Measurements from ENCODE around the gene LRFN5. TPM values are rescaled to one million over a fixed set of nuclear protein-coding genes. Genes with fewer than 3 reads are reported as not detected.

LRFN5 gene
- polyA plus RNA-seq, 1 of the 3 experiments (the other 2 are of a cell fraction) = not detected

GRCh38 chr14:41783403-41783802 is 176.7 kb downstream of the LRFN5 start (continued):
- TF ChIP-seq ZBTB33 (IDR thresholded peaks at IDR 0.05; ENCODE audit: borderline replicate concordance, low read depth) (no peak), GATA2 (CRISPR knock-in tag; IDR thresholded peaks at IDR 0.05) (no peak)

GRCh38 chr14:41785696-41786095 is 179.0 kb downstream of the LRFN5 start:
- H3K9ac ChIP-seq = no peak overlapping the region
- H3K79me2 ChIP-seq (ENCODE audit: insufficient read depth) = no peaks in the 10 kb centered on the region
- no peaks in the 10 kb centered on the region for H3K9me3 ChIP-seq
- H3K36me3 ChIP-seq (replicated peaks in 1 of 2; ENCODE audit: control insufficient read depth in 1 of 2, insufficient read depth in 2 of 2, low read length in 1 of 2) = no peaks in the 10 kb centered on the region
- H3K27ac ChIP-seq (ENCODE audit: low read depth in 2 of 2, low read length in 1 of 2) = no peak overlapping the region
- ChIA-PET POLR2A (no interaction called here), CTCF (no interaction called here)
- no peaks in the 10 kb centered on the region for H3K27me3 ChIP-seq (ENCODE audit: insufficient read depth)
- 8% methylated on average over 5 of the region's 6 CpGs for whole genome bisulfite sequencing (ENCODE audit: low lambda C conversion rate)
- no peak overlapping the region for H3K4me2 ChIP-seq
- no peaks in the 10 kb centered on the region for H3F3A ChIP-seq (replicated peaks; ENCODE audit: insufficient read depth)
- H3K4me1 ChIP-seq (ENCODE audit: control insufficient read depth in 1 of 2, insufficient read depth in 2 of 2, low read depth in 1 of 2, low read length in 1 of 2) = no peaks in the 10 kb centered on the region
- no peaks in the 10 kb centered on the region for H3K9me2 ChIP-seq
- no peaks in the 10 kb centered on the region for H4K20me1 ChIP-seq (ENCODE audit: insufficient read depth)
- H2AFZ ChIP-seq (ENCODE audit: low read depth) = no peak overlapping the region
- no peak overlapping the region for H3K4me3 ChIP-seq (ENCODE audit: low read depth in 2 of 2, low read length in 1 of 2)
- TF ChIP-seq YY1 (IDR thresholded peaks at IDR 0.05; ENCODE audit: low read depth) (no peak), POLR2AphosphoS5 (IDR thresholded peaks at IDR 0.05; ENCODE audit: low read depth, low read length) (no peak), ELF1 (IDR thresholded peaks at IDR 0.05) (no peak), MXI1 (IDR thresholded peaks at IDR 0.05; ENCODE audit: low read depth, low read length) (no peak), EZH2phosphoT487 (IDR thresholded peaks at IDR 0.05; ENCODE audit: borderline replicate concordance, low read depth) (no peak), TCF12 (IDR thresholded peaks at IDR 0.05) (no peak)
- no peak for DNase-seq

GRCh38 chr14:41799817-41800216 is 193.1 kb downstream of the LRFN5 start:
- no peak overlapping the region for H3K9ac ChIP-seq
- H3K9me3 ChIP-seq = no peaks in the 10 kb centered on the region
- no peak for TF ChIP-seq GABPA (IDR thresholded peaks at IDR 0.05; ENCODE audit: low read depth)
- no peak for TF ChIP-seq CHD2 (IDR thresholded peaks at IDR 0.05; ENCODE audit: low read length, partially characterized antibody)
- TF ChIP-seq MXI1 (IDR thresholded peaks at IDR 0.05; ENCODE audit: low read depth, low read length) = no peak
- TF ChIP-seq PBX3 (IDR thresholded peaks at IDR 0.05) = no peak
- no peak overlapping the region for H2AFZ ChIP-seq (ENCODE audit: low read depth)
- POLR2A ChIA-PET = no interaction called here
- no peak for DNase-seq
- H3K4me3 ChIP-seq (ENCODE audit: low read depth in 2 of 2, low read length in 1 of 2) = no peak overlapping the region
- H3K27ac ChIP-seq (ENCODE audit: low read depth in 2 of 2, low read length in 1 of 2) = no peak overlapping the region
- H4K20me1 ChIP-seq (ENCODE audit: insufficient read depth) = no peaks in the 10 kb centered on the region
- CTCF ChIA-PET = no interaction called here
- no peaks in the 10 kb centered on the region for H3K4me1 ChIP-seq (ENCODE audit: control insufficient read depth in 1 of 2, insufficient read depth in 2 of 2, low read depth in 1 of 2, low read length in 1 of 2)
- no peaks in the 10 kb centered on the region for H3K9me2 ChIP-seq
- H3K27me3 ChIP-seq (ENCODE audit: insufficient read depth) = no peaks in the 10 kb centered on the region
- H3K36me3 ChIP-seq (replicated peaks in 1 of 2; ENCODE audit: control insufficient read depth in 1 of 2, insufficient read depth in 2 of 2, low read length in 1 of 2) = no peaks in the 10 kb centered on the region
- 0% methylated on average over 1 of the region's 1 CpG for WGBS (ENCODE audit: low lambda C conversion rate)
- H3F3A ChIP-seq (replicated peaks; ENCODE audit: insufficient read depth) = no peaks in the 10 kb centered on the region
- H3K4me2 ChIP-seq = no peak overlapping the region
- H3K79me2 ChIP-seq (ENCODE audit: insufficient read depth) = no peaks in the 10 kb centered on the region

Data from SK-N-SH (cell line).